ENCODE measurements around the gene ATAD1. TPM values are rescaled to one million over a fixed set of nuclear protein-coding genes. Genes with fewer than 3 reads are reported as not detected.

ATAD1 gene
- polyA plus RNA-seq, 3 donors = 6.3 to 13.2 (median 10.2) TPM

- Mint-ChIP-seq H3K36me3 (peaks cover 29 to 48% of the 10 kb centered on the region in 2 donors), H3K27me3 (ENCODE audit: low read depth in 3 of 3) (peaks cover 0 to 1% (median 0%) of the 10 kb centered on the region in 3 donors), H3K4me3 (no peak overlapping the region), H3K9me3 (no peaks in the 10 kb centered on the region), H3K4me1 (peaks cover 2% of the 10 kb centered on the region), H3K27ac (no peak overlapping the region)
- H3K9me3 ChIP-seq (replicated peaks in 1 of 2; ENCODE audit: control insufficient read depth in 1 of 2, insufficient read depth in 1 of 2, low read length in 2 of 2) = no peaks in the 10 kb centered on the region
- intact Hi-C loops (cut with micrococcal nuclease) = no loop called here
- peaks cover 7% of the 10 kb centered on the region for H4K20me1 ChIP-seq (ENCODE audit: insufficient read depth, low read length)
- no peak for TF ChIP-seq CTCF (IDR thresholded peaks at IDR 0.05)
- H3K27me3 ChIP-seq (ENCODE audit: control insufficient read depth in 2 of 2, insufficient read depth in 2 of 2, low read length in 2 of 2) = no peaks in the 10 kb centered on the region
- WGBS (ENCODE audit: insufficient coverage) = no CpG with 5 or more reads among the region's 3 CpGs
- no peaks in the 10 kb centered on the region for H3K4me1 ChIP-seq (ENCODE audit: control insufficient read depth in 1 of 2, insufficient read depth in 2 of 2, low read length in 2 of 2)
- no peak overlapping the region for H3K4me2 ChIP-seq (replicated peaks; ENCODE audit: extremely low read depth, low read length, poor library complexity, severe bottlenecking)
- no peak overlapping the region for H2AFZ ChIP-seq (ENCODE audit: insufficient read depth, low read depth, low read length, poor library complexity, severe bottlenecking)
- no peaks in the 10 kb centered on the region for H3K79me2 ChIP-seq (ENCODE audit: insufficient read depth, low read length)
- no peak overlapping the region for H3K27ac ChIP-seq (ENCODE audit: low read depth in 1 of 2, low read length in 2 of 2)
- H3K36me3 ChIP-seq (replicated peaks in 1 of 2; ENCODE audit: control insufficient read depth in 1 of 2, insufficient read depth in 2 of 2, low read length in 2 of 2) = peaks cover 25 to 72% of the 10 kb centered on the region in 2 donors
- H3K9ac ChIP-seq (ENCODE audit: insufficient read depth, low read length, poor library complexity, severe bottlenecking) = no peak overlapping the region
- H3K4me3 ChIP-seq (replicated peaks in 1 of 3; ENCODE audit: low read depth in 2 of 3, low read length in 3 of 3) = no peak overlapping the region
- DNase-seq = no peak
These were observed 23.7 kb downstream of the ATAD1 start for GRCh38 chr10:87794285-87794684.

- no peaks in the 10 kb centered on the region for H3K9me3 ChIP-seq (replicated peaks in 1 of 2; ENCODE audit: control insufficient read depth in 1 of 2, insufficient read depth in 1 of 2, low read length in 2 of 2)
- H3K4me1 Mint-ChIP-seq = peaks cover 2% of the 10 kb centered on the region
- H3K27me3 ChIP-seq (ENCODE audit: control insufficient read depth in 2 of 2, insufficient read depth in 2 of 2, low read length in 2 of 2) = no peaks in the 10 kb centered on the region
- H3K9me3 Mint-ChIP-seq = no peaks in the 10 kb centered on the region
- no peak overlapping the region for H3K4me3 Mint-ChIP-seq
- no peaks in the 10 kb centered on the region for H3K4me1 ChIP-seq (ENCODE audit: control insufficient read depth in 1 of 2, insufficient read depth in 2 of 2, low read length in 2 of 2)
- H3K9ac ChIP-seq (ENCODE audit: insufficient read depth, low read length, poor library complexity, severe bottlenecking) = no peak overlapping the region
- no peaks in the 10 kb centered on the region for H3K79me2 ChIP-seq (ENCODE audit: insufficient read depth, low read length)
- H2AFZ ChIP-seq (ENCODE audit: insufficient read depth, low read depth, low read length, poor library complexity, severe bottlenecking) = no peak overlapping the region
- no peaks in the 10 kb centered on the region for H3K27me3 Mint-ChIP-seq (ENCODE audit: low read depth in 3 of 3)
- no peak for DNase-seq
- H3K4me3 ChIP-seq (replicated peaks in 1 of 3; ENCODE audit: low read depth in 2 of 3, low read length in 3 of 3) = no peak overlapping the region
- peaks cover 39 to 55% of the 10 kb centered on the region in 2 donors for H3K36me3 Mint-ChIP-seq
- TF ChIP-seq CTCF (IDR thresholded peaks at IDR 0.05) = no peak
- no peak overlapping the region for H3K27ac ChIP-seq (ENCODE audit: low read depth in 1 of 2, low read length in 2 of 2)
- peaks cover 34 to 75% of the 10 kb centered on the region in 2 donors for H3K36me3 ChIP-seq (replicated peaks in 1 of 2; ENCODE audit: control insufficient read depth in 1 of 2, insufficient read depth in 2 of 2, low read length in 2 of 2)
- no peak overlapping the region for H3K27ac Mint-ChIP-seq
- H3K4me2 ChIP-seq (replicated peaks; ENCODE audit: extremely low read depth, low read length, poor library complexity, severe bottlenecking) = no peak overlapping the region
- H4K20me1 ChIP-seq (ENCODE audit: insufficient read depth, low read length) = peaks cover 7% of the 10 kb centered on the region
- intact Hi-C loops (cut with micrococcal nuclease) = no loop called here
- no CpG with 5 or more reads among the region's 3 CpGs for WGBS (ENCODE audit: insufficient coverage)
These were observed 27.8 kb downstream of the ATAD1 start for GRCh38 chr10:87790185-87790584.

Data from CD14-positive monocyte (primary cell).